Esophagus (tissue), 2 donors: Measurements from ENCODE around the gene SLC10A7. TPM values are rescaled to one million over a fixed set of nuclear protein-coding genes. Genes with fewer than 3 reads are reported as not detected.

Experiments used
- H3K27ac ChIP-seq, 2 donors: one replicate each; pipeline ENCODE4 v1.5.1; 2013; ENCODE audit warnings: low read depth in 2 of 2, mild to moderate bottlenecking in 2 of 2, inconsistent platforms in 1 of 2, low read length in 1 of 2, moderate library complexity in 1 of 2
- H3K27me3 ChIP-seq, 2 donors: one replicate each; pipeline ENCODE4 v1.6.1; 2013; ENCODE audit warnings: low read length in 2 of 2, control low read depth in 1 of 2, mild to moderate bottlenecking in 1 of 2; ENCODE audit not compliant: insufficient read depth in 2 of 2, control insufficient read depth in 1 of 2
- H3K36me3 ChIP-seq, 2 donors: one replicate each; pipeline ENCODE4 v1.6.1; 2013; ENCODE audit warnings: low read length in 1 of 2; ENCODE audit not compliant: control insufficient read depth in 2 of 2, insufficient read depth in 2 of 2
- H3K4me1 ChIP-seq, 2 donors: one replicate each; pipeline ENCODE4 v1.6.1; 2013; ENCODE audit warnings: low read length in 1 of 2; ENCODE audit not compliant: control insufficient read depth in 2 of 2, insufficient read depth in 2 of 2
- H3K4me3 ChIP-seq, 2 donors: one replicate each; pipeline ENCODE4 v1.5.1; 2013; ENCODE audit warnings: low read length in 2 of 2, mild to moderate bottlenecking in 2 of 2, low read depth in 1 of 2, moderate library complexity in 1 of 2
- H3K9me3 ChIP-seq, 2 donors: one replicate each; pipeline ENCODE4 v1.6.1; 2013; ENCODE audit warnings: mild to moderate bottlenecking in 2 of 2, low read depth in 1 of 2, low read length in 1 of 2, moderate library complexity in 1 of 2; ENCODE audit not compliant: control insufficient read depth in 2 of 2, insufficient read depth in 1 of 2
- WGBS, 2 donors: extraction: QIAGEN DNeasy Blood & Tissue Kit; methylation state at CpG; one replicate each; pipeline ENCODE4 v1.1.7; 2013; 5-methylcytosine and 5-hydroxymethylcytosine counted together
- polyA plus RNA-seq, 2 donors: library from polyadenylated mRNA; stranded (reverse); fragments of 200-250 nt; gene quantifications; one replicate each; pipeline ENCODE4 v1.2.3, GENCODE V29; 2013
- donor health status: healthy with polysubstance abuse.
- donor health status: Bipolar disorder and iron deficiency.

Gene SLC10A7
- polyA plus RNA-seq, 2 donors, result 2.5 to 3.8 TPM

- H3K9me3 ChIP-seq, result no peaks in the 10 kb centered on the region
- 90 to 96% methylated on average over 1 of the region's 1 CpG for WGBS, 2 donors
- no peaks in the 10 kb centered on the region for H3K36me3 ChIP-seq
- H3K4me1 ChIP-seq, result no peaks in the 10 kb centered on the region
- H3K27ac ChIP-seq, result no peak overlapping the region
- H3K4me3 ChIP-seq, result no peak overlapping the region
- H3K27me3 ChIP-seq, result no peaks in the 10 kb centered on the region
Measured at GRCh38 chr4:146389561-146389960, 132.2 kb downstream of the SLC10A7 start.

- Histone ChIP-seq H3K27me3 (no peaks in the 10 kb centered on the region), H3K36me3 (no peaks in the 10 kb centered on the region), H3K4me3 (no peak overlapping the region), H3K27ac (no peak overlapping the region), H3K4me1 (peaks cover 0 to 2% of the 10 kb centered on the region in 2 donors), H3K9me3 (peaks cover 0 to 2% of the 10 kb centered on the region in 2 donors)
- WGBS, 2 donors, result 61 to 69% methylated on average over 1 of the region's 1 CpG
Measured at GRCh38 chr4:146382194-146382593, 139.5 kb downstream of the SLC10A7 start.

- Histone ChIP-seq H3K9me3 (peaks cover 0 to 3% of the 10 kb centered on the region in 2 donors), H3K4me3 (no peak overlapping the region), H3K4me1 (peaks cover 0 to 3% of the 10 kb centered on the region in 2 donors), H3K36me3 (no peaks in the 10 kb centered on the region), H3K27me3 (no peaks in the 10 kb centered on the region), H3K27ac (no peak overlapping the region)
- 85 to 91% methylated on average over 2 of the region's 2 CpGs for WGBS, 2 donors
Measured at GRCh38 chr4:146381263-146381872, 140.4 kb downstream of the SLC10A7 start.

GRCh38 chr4:146379744-146380143 is 142.0 kb downstream of the SLC10A7 start:
- no peak overlapping the region for H3K4me3 ChIP-seq
- H3K9me3 ChIP-seq, result peaks cover 0 to 3% of the 10 kb centered on the region in 2 donors
- peaks cover 0 to 3% of the 10 kb centered on the region in 2 donors for H3K4me1 ChIP-seq
- H3K27me3 ChIP-seq, result no peaks in the 10 kb centered on the region
- H3K27ac ChIP-seq, result no peak overlapping the region
- no peaks in the 10 kb centered on the region for H3K36me3 ChIP-seq
- WGBS, 2 donors, result 97 to 99% methylated on average over 2 of the region's 2 CpGs

- H3K27me3 ChIP-seq, result no peaks in the 10 kb centered on the region
- no peaks in the 10 kb centered on the region for H3K4me1 ChIP-seq
- no peak overlapping the region for H3K4me3 ChIP-seq
- H3K9me3 ChIP-seq, result no peaks in the 10 kb centered on the region
- H3K27ac ChIP-seq, result no peak overlapping the region
- no peaks in the 10 kb centered on the region for H3K36me3 ChIP-seq
- WGBS, 2 donors, result 92 to 96% methylated on average over 1 of the region's 1 CpG
Measured at GRCh38 chr4:146371812-146372211, 149.9 kb downstream of the SLC10A7 start.

- H3K4me3 ChIP-seq, result no peak overlapping the region
- no peaks in the 10 kb centered on the region for H3K36me3 ChIP-seq
- no peaks in the 10 kb centered on the region for H3K4me1 ChIP-seq
- H3K9me3 ChIP-seq, result no peaks in the 10 kb centered on the region
- 88 to 89% methylated on average over 2 of the region's 2 CpGs for WGBS, 2 donors
- no peaks in the 10 kb centered on the region for H3K27me3 ChIP-seq
- H3K27ac ChIP-seq, result no peak overlapping the region
Measured at GRCh38 chr4:146370841-146371240, 150.9 kb downstream of the SLC10A7 start.

- H3K27me3 ChIP-seq, result no peaks in the 10 kb centered on the region
- WGBS, 2 donors, result 87 to 91% methylated on average over 3 of the region's 3 CpGs
- H3K4me3 ChIP-seq, result no peak overlapping the region
- no peaks in the 10 kb centered on the region for H3K4me1 ChIP-seq
- no peaks in the 10 kb centered on the region for H3K36me3 ChIP-seq
- no peak overlapping the region for H3K27ac ChIP-seq
- H3K9me3 ChIP-seq, result peaks cover 0 to 2% of the 10 kb centered on the region in 2 donors
Measured at GRCh38 chr4:146369446-146369845, 152.3 kb downstream of the SLC10A7 start.

- no peak overlapping the region for H3K27ac ChIP-seq
- 64 to 65% methylated on average over 2 of the region's 2 CpGs for WGBS, 2 donors
- no peak overlapping the region for H3K4me3 ChIP-seq
- H3K36me3 ChIP-seq, result no peaks in the 10 kb centered on the region
- no peaks in the 10 kb centered on the region for H3K4me1 ChIP-seq
- H3K9me3 ChIP-seq, result peaks cover 0 to 2% of the 10 kb centered on the region in 2 donors
- no peaks in the 10 kb centered on the region for H3K27me3 ChIP-seq
Measured at GRCh38 chr4:146368209-146368608, 153.5 kb downstream of the SLC10A7 start.

- H3K27ac ChIP-seq, result no peak overlapping the region
- H3K36me3 ChIP-seq, result no peaks in the 10 kb centered on the region
- peaks cover 0 to 2% of the 10 kb centered on the region in 2 donors for H3K9me3 ChIP-seq
- H3K4me3 ChIP-seq, result no peak overlapping the region
- no peaks in the 10 kb centered on the region for H3K4me1 ChIP-seq
- H3K27me3 ChIP-seq, result no peaks in the 10 kb centered on the region
- 86 to 92% methylated on average over 1 of the region's 1 CpG for WGBS, 2 donors
Measured at GRCh38 chr4:146367347-146367746, 154.4 kb downstream of the SLC10A7 start.

GRCh38 chr4:146359771-146360170 is 162.0 kb downstream of the SLC10A7 start:
- H3K27me3 ChIP-seq, result no peaks in the 10 kb centered on the region
- no peaks in the 10 kb centered on the region for H3K9me3 ChIP-seq
- H3K4me1 ChIP-seq, result no peaks in the 10 kb centered on the region
- H3K36me3 ChIP-seq, result no peaks in the 10 kb centered on the region
- H3K27ac ChIP-seq, result no peak overlapping the region
- H3K4me3 ChIP-seq, result no peak overlapping the region
